ENCODE results near the gene SPEM3. TPM values are rescaled to one million over a fixed set of nuclear protein-coding genes. Genes with fewer than 3 reads are reported as not detected.

Gene SPEM3
- total and polyA plus RNA-seq, 2 of the 4 experiments (the other 2 are of a cell fraction) = not detected

GRCh38 chr17:7477392-7478275 is 49.0 kb downstream of the SPEM3 start:
- H2AK5ac ChIP-seq (ENCODE audit: low read depth, low read length) = peak overlapping the region; percentile 89
- BruUV-seq (replicated peaks) = no TSS peak
- peak overlapping the region; percentile 30 to 73; a peak in 3 of 4 replicates for H4K8ac ChIP-seq (ENCODE audit: low read depth in 2 of 2, low read length in 2 of 2)
- H2BK120ac ChIP-seq (ENCODE audit: low read depth, low read length) = peak overlapping the region; percentile 71
- H3K9ac ChIP-seq (ENCODE audit: low read depth, low read length) = peak overlapping the region; percentile 94
- peak overlapping the region; percentile 94 for H4K91ac ChIP-seq (ENCODE audit: insufficient read depth, low read depth, low read length)
- ATAC-seq (ENCODE audit: low read depth) (peak; percentile 60), DNase-seq (peak; percentile 95)
- H3K4ac ChIP-seq (ENCODE audit: low read depth, low read length) = peak overlapping the region; percentile 93
- H3K9me1 ChIP-seq (ENCODE audit: insufficient read depth, low read length) = peaks cover 27% of the 10 kb centered on the region
- H4K5ac ChIP-seq (ENCODE audit: low read depth, low read length) = peak overlapping the region; percentile 0; the same call in 1 of the 2 replicates
- peak overlapping the region; percentile 91 for H3K27ac ChIP-seq (ENCODE audit: insufficient read depth, low read length)
- peak overlapping the region; percentile 76 for H2AFZ ChIP-seq (replicated peaks; ENCODE audit: low read length, poor library complexity)
- intact Hi-C loops (cut with micrococcal nuclease) = loop anchor here (1.0 to 2.0 kb wide), 2 partner anchors 40 to 127 kb away; no protein-coding TSS in a partner anchor
- peak overlapping the region; percentile 7; the same call in 1 of the 2 replicates for H3K18ac ChIP-seq (ENCODE audit: low read depth, low read length)
- H2BK5ac ChIP-seq (ENCODE audit: low read depth, low read length, poor library complexity, severe bottlenecking) = peak overlapping the region; percentile 86
- H3K23ac ChIP-seq (ENCODE audit: low read depth, low read length) = peak overlapping the region; percentile 81
- H3K36me3 ChIP-seq (ENCODE audit: control insufficient read depth, insufficient read depth, low read length) = peaks cover 5% of the 10 kb centered on the region; the same call in 1 of the 2 replicates
- H2BK20ac ChIP-seq (ENCODE audit: low read depth, low read length) = no peak overlapping the region
- TF ChIP-seq FOS (IDR thresholded peaks at IDR 0.05; ENCODE audit: low read depth, low read length) (peak; percentile 11; the same call in 1 of the 2 replicates), ELK1 (IDR thresholded peaks at IDR 0.05; ENCODE audit: borderline replicate concordance, low read depth, low read length) (no peak), POLR2A (IDR thresholded peaks at IDR 0.05; ENCODE audit: low read depth, low read length) (peak; percentile 71; the same call in 1 of the 2 replicates), MXI1 (IDR thresholded peaks at IDR 0.05; ENCODE audit: borderline replicate concordance, low read depth, low read length) (peak; percentile 97), MAZ (IDR thresholded peaks at IDR 0.05; ENCODE audit: borderline replicate concordance, low read depth, low read length) (peak; percentile 59; the same call in 1 of the 2 replicates), SMC3 (IDR thresholded peaks at IDR 0.05; ENCODE audit: low read depth, low read length) (no peak), MAFK (IDR thresholded peaks at IDR 0.05; ENCODE audit: low read depth, low read length) (peak; percentile 62; the same call in 1 of the 2 replicates), BHLHE40 (IDR thresholded peaks at IDR 0.05; ENCODE audit: low read depth, low read length) (peak; percentile 22; the same call in 1 of the 2 replicates), CEBPB (IDR thresholded peaks at IDR 0.05; ENCODE audit: low read depth, low read length) (peak; percentile 76)
- POLR2A ChIA-PET (ENCODE audit: unreplicated experiment) = interaction anchor here (0.6 to 1.0 kb wide), 3 partner anchors 17 to 83 kb away, joined by 3 to 8 read pairs (median 4); partner anchors contain the start of gene CHRNB1
- H4K20me1 ChIP-seq (ENCODE audit: insufficient read depth, low read length) = peaks cover 59% of the 10 kb centered on the region
- peaks cover 5 to 67% of the 10 kb centered on the region in 2 experiments; a peak in 3 of 4 replicates for H3K79me1 ChIP-seq (ENCODE audit: low read depth in 1 of 2, low read length in 2 of 2)
- H2BK15ac ChIP-seq (ENCODE audit: low read depth, low read length) = no peak overlapping the region
- no peaks in the 10 kb centered on the region for H3K9me3 ChIP-seq (ENCODE audit: control insufficient read depth, insufficient read depth, low read length)
- in situ Hi-C loops (cut with MboI; ENCODE audit: low sequenced_read_pairs) = no loop called here
- H3K56ac ChIP-seq (ENCODE audit: extremely low read depth, insufficient read depth, low read length) = peak overlapping the region; percentile 84; the same call in 1 of the 2 replicates
- H3K4me1 ChIP-seq (ENCODE audit: control insufficient read depth, insufficient read depth, low read length) = peaks cover 23% of the 10 kb centered on the region
- WGBS, 2 experiments (ENCODE audit: extremely low coverage in 2 of 2, insufficient read length in 1 of 2) = 24% methylated on average over 6 of the region's 26 CpGs; no CpG with 5 or more reads in 1 of the 2 experiments
- H3K27me3 ChIP-seq (ENCODE audit: control insufficient read depth, insufficient read depth, low read length) = no peaks in the 10 kb centered on the region
- peak overlapping the region; percentile 74 for H3K14ac ChIP-seq (replicated peaks; ENCODE audit: low read depth, low read length)
- H2AK9ac ChIP-seq (replicated peaks; ENCODE audit: low read depth, low read length, poor library complexity) = peak overlapping the region; percentile 98
- dilution Hi-C loops (cut with HindIII; ENCODE audit: low sequenced_read_pairs, unreplicated experiment) = no loop called here
- H3K4me3 ChIP-seq (ENCODE audit: insufficient read depth, low read depth, low read length) = peak overlapping the region; percentile 76
- CTCF ChIA-PET = interaction anchor here (2.2 kb wide), 1 partner anchor 41 kb away, joined by 10 read pairs; no protein-coding TSS in a partner anchor
- peak overlapping the region; percentile 85 for H3K4me2 ChIP-seq (ENCODE audit: low read depth, low read length)
